Liver (tissue), 9 donors: ENCODE results near the gene NCOR2. TPM values are rescaled to one million over a fixed set of nuclear protein-coding genes. Genes with fewer than 3 reads are reported as not detected.

ENCODE experiments used
- DNase-seq: peaks from one replicate; pipeline ENCODE4 v3.0.0-alpha.2; 2017; ENCODE audit warnings: low spot score
- H3K27ac ChIP-seq, 2 donors: one replicate each; pipeline ENCODE4 v1.7.0; 2013; ENCODE audit warnings: inconsistent platforms in 2 of 2, low read length in 2 of 2, control low read depth in 1 of 2, low read depth in 1 of 2, mild to moderate bottlenecking in 1 of 2
- H3K27me3 ChIP-seq, 4 donors: one replicate each; pipeline versions ENCODE4 v1.6.1 to v1.7.0; 2013; ENCODE audit warnings: low read length in 3 of 4, inconsistent platforms in 1 of 4, mild to moderate bottlenecking in 1 of 4, moderate library complexity in 1 of 4; ENCODE audit not compliant: control insufficient read depth in 4 of 4, insufficient read depth in 4 of 4
- H3K36me3 ChIP-seq, 4 donors: one replicate each; pipeline versions ENCODE4 v1.6.1 to v1.7.0; 2013; ENCODE audit warnings: low read length in 3 of 4, mild to moderate bottlenecking in 3 of 4, low read depth in 1 of 4, moderate library complexity in 1 of 4; ENCODE audit not compliant: control insufficient read depth in 4 of 4, insufficient read depth in 3 of 4
- H3K4me1 ChIP-seq, 4 donors: one replicate each; pipeline versions ENCODE4 v1.6.1 to v1.7.0; 2013; ENCODE audit warnings: low read length in 3 of 4, mild to moderate bottlenecking in 3 of 4, moderate library complexity in 1 of 4; ENCODE audit not compliant: control insufficient read depth in 4 of 4, insufficient read depth in 4 of 4
- H3K4me3 ChIP-seq, 3 donors: one replicate each; pipeline versions ENCODE4 v1.6.1 to v1.7.0; 2013; ENCODE audit warnings: low read length in 3 of 3, control low read depth in 1 of 3, low read depth in 1 of 3, mild to moderate bottlenecking in 1 of 3
- H3K9ac ChIP-seq, 2 donors: one replicate each; pipeline ENCODE4 v1.7.0; 2013; ENCODE audit warnings: low read length in 2 of 2, mild to moderate bottlenecking in 2 of 2, moderate library complexity in 2 of 2, control low read depth in 1 of 2, low read depth in 1 of 2
- H3K9me3 ChIP-seq, 4 donors: one replicate each; pipeline versions ENCODE4 v1.6.1 to v1.7.0; 2013; ENCODE audit warnings: low read length in 3 of 4; ENCODE audit not compliant: control insufficient read depth in 4 of 4
- ATF3 ChIP-seq: IDR thresholded peaks from 2 replicates; pipeline ENCODE4 v1.6.1; 2016; ENCODE audit warnings: antibody characterized with exemption
- CTCF ChIP-seq: fragments of 150-350 bp; IDR thresholded peaks from 2 replicates; pipeline ENCODE4 v1.5.1; 2017; ENCODE audit warnings: improper control_type of control experiment, low read depth, low read length; ENCODE audit not compliant: missing input control
- FOXA1 ChIP-seq: IDR thresholded peaks from 2 replicates; pipeline ENCODE4 v1.6.1; 2016; ENCODE audit warnings: antibody characterized with exemption
- FOXA2 ChIP-seq: IDR thresholded peaks from 2 replicates; pipeline ENCODE4 v1.6.1; 2016; ENCODE audit warnings: antibody characterized with exemption
- HNF4A ChIP-seq, 2 donors: conservative IDR thresholded peaks; 2 replicates each; pipeline ENCODE4 v1.6.1; 2016; ENCODE audit warnings: antibody characterized with exemption in 2 of 2, mild to moderate bottlenecking in 2 of 2
- HNF4G ChIP-seq: IDR thresholded peaks from 2 replicates; pipeline ENCODE4 v1.6.1; 2016; ENCODE audit warnings: antibody characterized with exemption
- JUND ChIP-seq, 2 donors: IDR thresholded peaks; 2 replicates each; pipeline ENCODE4 v1.6.1; 2016; ENCODE audit warnings: antibody characterized with exemption in 2 of 2
- MAX ChIP-seq: IDR thresholded peaks from 2 replicates; pipeline ENCODE4 v1.6.1; 2016; ENCODE audit warnings: antibody characterized with exemption
- NR2F2 ChIP-seq: IDR thresholded peaks from 2 replicates; pipeline ENCODE4 v1.6.1; 2016; ENCODE audit warnings: antibody characterized with exemption
- RAD21 ChIP-seq, 2 donors: IDR thresholded peaks; 2 replicates each; pipeline ENCODE4 v1.6.1; 2016; ENCODE audit warnings: antibody characterized with exemption in 2 of 2, mild to moderate bottlenecking in 2 of 2
- REST ChIP-seq: IDR thresholded peaks from 2 replicates; pipeline ENCODE4 v1.6.1; 2016; ENCODE audit warnings: antibody characterized with exemption, mild to moderate bottlenecking
- YY1 ChIP-seq: IDR thresholded peaks from 2 replicates; pipeline ENCODE4 v1.6.1; 2016; ENCODE audit warnings: antibody characterized with exemption, mild to moderate bottlenecking
- WGBS: extraction: QIAGEN DNeasy Blood & Tissue Kit; methylation state at CpG from one replicate; pipeline ENCODE4 v1.1.7; 2013; 5-methylcytosine and 5-hydroxymethylcytosine counted together
- polyA plus RNA-seq, 2 donors: library from polyadenylated mRNA; stranded (reverse) in 1 of 2; unstranded in 1 of 2; fragments of 200-250 nt in 1 of 2; fragments of >200 nt in 1 of 2; fragmentation: Nextera tagmentation in 1 of 2; extraction: Ambion mirVana in 1 of 2; gene quantifications; one replicate each; pipeline versions ENCODE4 v1.2.1 to v1.2.3, GENCODE V29; 2013 to 2015
- total RNA-seq, 2 donors: library from RNA; depleted of rRNA; stranded (reverse); fragments of >200 nt; gene quantifications; one replicate each; pipeline ENCODE4 v1.2.3, GENCODE V29; 2014
- donor health status: healthy.
- donor health status: healthy.
- donor health status: healthy.
- donor health status: healthy.
- donor health status: healthy.

NCOR2 gene
- total and polyA plus RNA-seq, 4 donors: 7.9 to 31.6 (median 18.1) TPM

GRCh38 chr12:124544983-124545382, 22.4 kb downstream of the NCOR2 start (continued):
- TF ChIP-seq REST: no peak
- no peak for TF ChIP-seq HNF4G
- TF ChIP-seq RAD21 (IDR thresholded peaks at IDR 0.05): no peak

- H3K9ac ChIP-seq: no peak overlapping the region
Measured at GRCh38 chr12:124544311-124544970, 23.0 kb downstream of the NCOR2 start.

More at GRCh38 chr12:124544311-124544970, 23.0 kb downstream of the NCOR2 start:
- H3K36me3 ChIP-seq: no peaks in the 10 kb centered on the region
- DNase-seq: no peak
- no peaks in the 10 kb centered on the region for H3K27me3 ChIP-seq
- H3K4me1 ChIP-seq: peaks cover 3 to 21% (median 7%) of the 10 kb centered on the region in 4 donors
- TF ChIP-seq CTCF (no peak), YY1 (no peak), HNF4A (conservative IDR thresholded peaks at IDR 0.05) (no peak), FOXA1 (no peak), NR2F2 (no peak), JUND (IDR thresholded peaks at IDR 0.05) (no peak), ATF3 (no peak), RAD21 (IDR thresholded peaks at IDR 0.05) (no peak), REST (no peak), FOXA2 (no peak), MAX (no peak)
- 81% methylated on average over 16 of the region's 16 CpGs for WGBS
- no peaks in the 10 kb centered on the region for H3K9me3 ChIP-seq
- H3K4me3 ChIP-seq: no peak overlapping the region
- no peak overlapping the region for H3K27ac ChIP-seq
